ENCODE measurements around the gene NCAPH2.
A peak's percentile ranks its signal among the peaks of the same experiment; 100 is the strongest.

The NCAPH2 gene

DNA sequence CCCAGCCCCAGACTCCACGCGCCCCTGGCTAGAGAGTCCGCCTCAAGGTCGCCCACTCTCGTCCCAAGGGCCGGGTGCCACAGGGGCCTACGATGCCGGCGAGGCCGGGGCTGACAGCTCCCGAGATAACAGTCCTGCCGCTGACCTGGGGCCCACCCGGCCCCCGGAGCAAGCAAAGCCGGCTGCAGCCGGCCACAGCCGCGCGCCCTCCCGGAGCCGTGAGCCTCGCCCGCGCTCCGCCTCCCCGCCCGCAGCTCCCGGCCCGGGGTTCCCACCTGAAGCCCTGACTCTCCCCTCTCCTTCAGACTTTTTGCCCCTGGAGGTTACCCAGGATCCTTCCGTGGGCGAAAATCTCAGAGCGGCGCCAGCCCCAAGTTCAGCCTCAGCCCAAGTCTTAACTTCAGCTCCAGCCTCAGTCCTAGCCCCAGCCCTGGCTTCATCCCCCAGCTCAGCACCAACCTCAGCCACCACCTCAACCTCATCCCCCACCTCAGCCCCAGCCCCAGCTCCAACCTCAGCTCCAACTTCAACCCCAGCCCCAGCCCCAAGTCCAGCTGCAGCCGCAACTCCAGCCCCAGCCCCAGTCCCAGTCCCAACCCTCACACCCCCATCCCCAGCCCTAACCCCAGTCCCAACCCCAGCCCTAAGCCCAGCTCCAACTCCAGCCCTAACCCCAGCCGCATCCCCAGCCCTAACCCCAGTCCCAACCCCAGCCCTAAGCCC lies 39.4 kb downstream of the NCAPH2 start:
- Mint-ChIP-seq H3K27me3 (no peaks in the 10 kb centered on the region), H3K27ac (no peak overlapping the region), H3K36me3 (ENCODE audit: low read depth) (peaks cover 3% of the 10 kb centered on the region), H3K4me1 (peaks cover 46% of the 10 kb centered on the region), H3K4me3 (no peak overlapping the region), H3K9me3 (peaks cover 3% of the 10 kb centered on the region)
- ATAC-seq (no peak), DNase-seq (no peak)

DNA sequence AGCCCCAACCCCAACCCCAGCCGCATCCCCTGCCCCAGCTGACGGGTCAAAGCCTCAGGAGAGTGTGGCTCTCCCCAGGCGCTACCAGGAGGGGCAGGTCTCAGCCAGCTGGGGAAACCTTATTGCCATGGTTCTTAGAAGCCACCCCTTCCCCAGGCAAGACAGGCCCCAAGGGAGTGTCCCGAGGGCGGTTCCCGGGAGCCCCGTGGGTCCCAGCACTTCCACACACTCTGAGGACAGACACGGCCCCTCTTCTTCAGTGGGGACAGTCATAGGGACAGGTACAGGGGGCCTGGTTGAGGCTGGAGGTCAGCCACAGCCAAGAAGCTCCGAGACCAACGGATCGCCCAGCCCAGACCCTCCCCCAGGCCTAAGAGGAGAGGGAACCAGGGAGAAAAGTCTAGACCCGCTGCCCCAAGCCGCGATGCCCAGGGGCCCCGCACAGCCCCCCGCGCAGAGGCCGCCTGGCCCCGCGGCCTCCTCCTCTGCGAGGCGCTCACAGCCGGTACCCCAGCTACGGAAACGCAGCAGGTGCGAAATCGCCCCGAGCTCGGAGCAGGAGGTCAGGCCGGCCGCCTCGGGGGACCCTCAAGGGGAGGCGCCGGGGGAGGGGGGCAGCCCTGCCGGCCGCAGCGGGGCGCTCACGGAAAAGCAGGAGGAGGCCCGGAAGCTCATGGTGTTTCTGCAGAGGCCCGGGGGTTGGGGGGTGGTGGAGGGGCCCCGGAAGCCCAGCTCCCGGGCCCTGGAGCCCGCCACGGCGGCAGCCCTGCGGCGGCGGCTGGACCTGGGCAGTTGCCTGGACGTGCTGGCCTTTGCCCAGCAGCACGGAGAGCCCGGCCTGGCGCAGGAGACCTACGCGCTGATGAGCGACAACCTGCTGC lies 40.3 kb downstream of the NCAPH2 start:
- peak; percentile 69 for DNase-seq
- Mint-ChIP-seq H3K4me3 (peak overlapping the region; percentile 70), H3K27ac (peak overlapping the region; percentile 70), H3K4me1 (peaks cover 43% of the 10 kb centered on the region), H3K27me3 (no peaks in the 10 kb centered on the region), H3K36me3 (ENCODE audit: low read depth) (no peaks in the 10 kb centered on the region), H3K9me3 (no peaks in the 10 kb centered on the region)
- ATAC-seq = peak; percentile 18

GRCh38 chr22:50548921-50549790 lies 41.1 kb downstream of the NCAPH2 start:
- H3K4me1 Mint-ChIP-seq = peaks cover 39% of the 10 kb centered on the region
- DNase-seq = no peak
- no peaks in the 10 kb centered on the region for H3K9me3 Mint-ChIP-seq
- no peaks in the 10 kb centered on the region for H3K27me3 Mint-ChIP-seq
- no peaks in the 10 kb centered on the region for H3K36me3 Mint-ChIP-seq (ENCODE audit: low read depth)
- H3K27ac Mint-ChIP-seq = peak overlapping the region; percentile 71
- H3K4me3 Mint-ChIP-seq = peak overlapping the region; percentile 77
- peak; percentile 3 for ATAC-seq

DNA sequence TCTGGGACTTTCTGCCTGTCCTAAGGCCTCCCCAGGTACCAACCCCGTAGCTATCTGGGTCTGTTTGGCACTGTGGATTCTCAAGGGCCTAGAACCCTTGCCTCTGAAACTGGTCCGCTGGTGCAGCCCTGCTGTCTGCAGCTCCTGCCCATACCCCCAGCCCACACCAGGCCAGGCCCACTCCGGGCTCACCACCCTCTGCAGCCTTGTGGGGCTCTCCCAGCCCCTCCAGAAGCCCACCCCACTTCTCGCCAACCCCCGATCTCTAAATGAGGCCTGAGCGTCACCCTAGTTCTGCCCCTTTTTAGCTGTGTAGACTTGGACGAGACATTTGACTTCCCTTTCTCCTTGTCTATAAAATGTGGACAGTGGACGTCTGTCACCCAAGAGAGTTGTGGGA lies 42.4 kb downstream of the NCAPH2 start:
- Mint-ChIP-seq H3K36me3 (ENCODE audit: low read depth) (no peaks in the 10 kb centered on the region), H3K9me3 (no peaks in the 10 kb centered on the region), H3K27me3 (no peaks in the 10 kb centered on the region), H3K4me3 (peak overlapping the region; percentile 70), H3K27ac (peak overlapping the region; percentile 71), H3K4me1 (peaks cover 27% of the 10 kb centered on the region)
- ATAC-seq = no peak
- no peak for DNase-seq

- no peak for DNase-seq
- peaks cover 18% of the 10 kb centered on the region for H3K4me1 Mint-ChIP-seq
- H3K9me3 Mint-ChIP-seq = no peaks in the 10 kb centered on the region
- no peaks in the 10 kb centered on the region for H3K27me3 Mint-ChIP-seq
- no peak for ATAC-seq
- no peak overlapping the region for H3K4me3 Mint-ChIP-seq
- H3K36me3 Mint-ChIP-seq (ENCODE audit: low read depth) = no peaks in the 10 kb centered on the region
- H3K27ac Mint-ChIP-seq = no peak overlapping the region
These were observed 43.2 kb downstream of the NCAPH2 start for GRCh38 chr22:50551160-50551752.

- Mint-ChIP-seq H3K4me3 (no peak overlapping the region), H3K27ac (no peak overlapping the region), H3K36me3 (ENCODE audit: low read depth) (no peaks in the 10 kb centered on the region), H3K27me3 (no peaks in the 10 kb centered on the region), H3K9me3 (no peaks in the 10 kb centered on the region), H3K4me1 (peaks cover 14% of the 10 kb centered on the region)
- DNase-seq (no peak), ATAC-seq (no peak)
These were observed 45.3 kb downstream of the NCAPH2 start for GRCh38 chr22:50553310-50553709.

GRCh38 chr22:50556703-50557102 lies 48.7 kb downstream of the NCAPH2 start:
- no peaks in the 10 kb centered on the region for H3K36me3 Mint-ChIP-seq (ENCODE audit: low read depth)
- H3K27me3 Mint-ChIP-seq = peaks cover 2% of the 10 kb centered on the region
- peaks cover 7% of the 10 kb centered on the region for H3K4me1 Mint-ChIP-seq
- no peak for DNase-seq
- H3K4me3 Mint-ChIP-seq = no peak overlapping the region
- no peak for ATAC-seq
- H3K27ac Mint-ChIP-seq = no peak overlapping the region
- H3K9me3 Mint-ChIP-seq = no peaks in the 10 kb centered on the region

- Mint-ChIP-seq H3K4me1 (peaks cover 17% of the 10 kb centered on the region), H3K4me3 (no peak overlapping the region), H3K27ac (no peak overlapping the region), H3K36me3 (ENCODE audit: low read depth) (no peaks in the 10 kb centered on the region), H3K27me3 (peaks cover 2% of the 10 kb centered on the region), H3K9me3 (no peaks in the 10 kb centered on the region)
- no peak for DNase-seq
- ATAC-seq = no peak
These were observed 52.0 kb downstream of the NCAPH2 start for GRCh38 chr22:50560034-50560433.

DNA sequence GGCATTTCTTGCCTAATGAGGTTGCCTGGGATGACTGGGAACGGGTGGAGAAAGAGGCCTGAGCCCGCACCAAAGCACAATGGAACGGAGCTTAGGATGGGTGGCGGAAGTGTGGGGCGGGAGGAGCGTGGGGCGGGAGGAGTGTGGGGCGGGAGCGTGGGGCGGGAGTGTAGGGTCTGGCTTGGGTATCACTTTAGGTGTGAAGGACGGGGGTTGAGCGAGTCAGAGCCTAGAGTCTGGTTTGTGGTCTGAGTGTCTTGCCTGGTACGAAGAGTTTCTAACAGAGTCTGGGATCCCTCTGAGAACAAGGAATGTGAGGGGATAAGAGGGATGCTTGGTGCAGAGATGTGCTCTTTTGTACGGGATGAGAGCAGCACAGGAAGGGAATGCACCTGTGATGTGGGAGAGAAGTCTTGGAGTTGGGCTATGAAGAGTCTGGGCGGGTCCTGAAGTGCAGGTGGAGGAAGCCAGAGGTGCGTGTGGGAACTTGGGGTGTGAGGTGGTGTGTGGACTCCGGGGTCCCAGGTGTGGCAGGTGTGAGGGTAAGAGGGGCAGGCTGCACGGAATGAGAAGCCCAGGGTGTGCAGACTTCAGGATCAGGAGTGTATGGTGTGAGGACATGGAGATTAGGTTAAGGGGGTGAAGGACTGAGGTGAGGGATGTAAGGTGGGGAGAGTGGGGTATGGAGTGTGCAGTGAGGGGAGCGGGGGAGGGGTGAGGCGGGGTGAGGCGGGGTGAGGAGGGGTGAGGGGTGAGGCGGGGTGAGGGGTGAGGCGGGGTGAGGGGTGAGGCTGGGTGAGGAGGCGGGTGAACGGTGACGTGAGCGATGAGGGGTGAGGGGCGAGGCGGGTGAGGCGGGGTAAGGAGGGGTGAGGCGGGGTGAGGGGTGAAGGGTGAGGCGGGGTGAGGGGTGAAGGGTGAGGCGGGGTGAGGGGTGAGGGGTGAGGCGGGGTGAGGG lies 53.7 kb downstream of the NCAPH2 start:
- ATAC-seq (no peak), DNase-seq (no peak)
- peak overlapping the region; percentile 69 for H3K27ac Mint-ChIP-seq
- peaks cover 2% of the 10 kb centered on the region for H3K27me3 Mint-ChIP-seq
- H3K4me3 Mint-ChIP-seq = peak overlapping the region; percentile 7
- peaks cover 17% of the 10 kb centered on the region for H3K4me1 Mint-ChIP-seq
- no peaks in the 10 kb centered on the region for H3K36me3 Mint-ChIP-seq (ENCODE audit: low read depth)
- H3K9me3 Mint-ChIP-seq = no peaks in the 10 kb centered on the region

GRCh38 chr22:50562523-50563412 lies 54.7 kb downstream of the NCAPH2 start, which contains the start of gene SYCE3:
Gene SYCE3 (minus strand): TSS chr22:50562919. CDS start chr22:50556405, 6,514 bp downstream.
- Mint-ChIP-seq H3K9me3 (no peaks in the 10 kb centered on the region), H3K4me1 (peaks cover 17% of the 10 kb centered on the region), H3K4me3 (peak within 1 kb of the TSS; percentile 85), H3K27me3 (peaks cover 2% of the 10 kb centered on the region), H3K27ac (peak within 1 kb of the TSS; percentile 69), H3K36me3 (ENCODE audit: low read depth) (peaks cover 2% of the 10 kb centered on the region)
- peak; percentile 96 for ATAC-seq
- peak; percentile 100 for DNase-seq

- peaks cover 5% of the 10 kb centered on the region for H3K36me3 Mint-ChIP-seq (ENCODE audit: low read depth)
- no peaks in the 10 kb centered on the region for H3K9me3 Mint-ChIP-seq
- H3K27ac Mint-ChIP-seq = no peak overlapping the region
- H3K4me1 Mint-ChIP-seq = peaks cover 17% of the 10 kb centered on the region
- ATAC-seq (no peak), DNase-seq (no peak)
- H3K4me3 Mint-ChIP-seq = peak overlapping the region; percentile 85
- peaks cover 2% of the 10 kb centered on the region for H3K27me3 Mint-ChIP-seq
These were observed 55.6 kb downstream of the NCAPH2 start for GRCh38 chr22:50563413-50564160.

DNA sequence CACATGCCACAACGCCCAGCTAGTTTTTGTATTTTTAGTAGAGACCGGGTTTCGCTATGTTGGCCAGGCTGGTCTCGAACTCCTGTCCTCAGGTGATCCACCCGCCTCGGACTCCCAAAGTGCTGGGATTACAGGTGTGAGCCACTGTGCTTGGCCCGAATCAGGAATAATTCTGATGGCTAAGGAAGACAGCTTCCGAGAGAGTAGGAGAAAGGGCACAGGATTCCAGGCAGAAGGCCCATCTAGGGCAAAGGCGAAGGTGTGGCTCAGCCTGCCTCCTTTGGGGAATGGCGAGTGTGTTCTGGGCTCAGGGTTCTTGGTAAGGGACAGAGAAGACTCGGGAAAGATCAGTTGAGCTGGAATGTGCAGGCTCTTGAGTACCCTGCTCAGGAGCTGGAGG lies 56.3 kb downstream of the NCAPH2 start:
- Mint-ChIP-seq H3K27me3 (peaks cover 2% of the 10 kb centered on the region), H3K4me1 (peaks cover 17% of the 10 kb centered on the region), H3K4me3 (no peak overlapping the region), H3K27ac (no peak overlapping the region), H3K36me3 (ENCODE audit: low read depth) (peaks cover 7% of the 10 kb centered on the region), H3K9me3 (no peaks in the 10 kb centered on the region)
- no peak for ATAC-seq
- DNase-seq = no peak

Data from activated naive CD8-positive, alpha-beta T cell treated with anti-CD3 and anti-CD28 coated beads, Interleukin-2, amount 50 U/mL, for 24 hours (primary cell).